Neural cell (in vitro differentiated cells): ENCODE measurements around the gene DERA.

ENCODE experiments used
- POLR2AphosphoS5 ChIP-seq: IDR thresholded peaks from 2 replicates; pipeline ENCODE4 v1.6.1; 2012
- TAF1 ChIP-seq: IDR thresholded peaks from 2 replicates; pipeline ENCODE4 v1.6.1; 2012; ENCODE audit warnings: low read depth
- TF ChIP-seq, protein P1 (sequence below): fragments of 450-650 bp; IDR thresholded peaks from 2 replicates; pipeline ENCODE4 v1.5.1; 2014; ENCODE audit warnings: antibody characterized with exemption, mild to moderate bottlenecking, moderate library complexity; ENCODE audit not compliant: poor library complexity, severe bottlenecking

DNA sequence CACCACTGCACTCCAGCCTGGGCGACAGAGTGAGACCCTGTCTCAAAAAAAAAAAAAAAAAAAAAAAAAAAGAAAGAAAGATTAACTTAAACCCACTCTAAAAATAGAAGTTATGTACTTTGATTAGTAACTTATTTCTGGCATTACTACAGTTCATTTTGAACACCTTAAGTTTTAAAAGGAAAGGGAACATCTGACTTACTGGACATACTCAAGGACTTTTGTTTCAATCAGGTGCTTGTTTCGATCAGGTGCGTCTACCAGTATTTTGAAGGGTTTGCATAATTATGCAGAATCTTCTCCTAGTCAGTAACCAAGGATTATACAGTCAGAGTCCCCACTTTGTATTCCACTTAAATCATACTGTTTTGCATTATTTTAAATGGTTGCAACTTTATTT, 105.6 kb downstream of the DERA start:
- no peak for TF ChIP-seq TAF1
- no peak for TF ChIP-seq POLR2AphosphoS5
- TF ChIP-seq, protein P1, sequence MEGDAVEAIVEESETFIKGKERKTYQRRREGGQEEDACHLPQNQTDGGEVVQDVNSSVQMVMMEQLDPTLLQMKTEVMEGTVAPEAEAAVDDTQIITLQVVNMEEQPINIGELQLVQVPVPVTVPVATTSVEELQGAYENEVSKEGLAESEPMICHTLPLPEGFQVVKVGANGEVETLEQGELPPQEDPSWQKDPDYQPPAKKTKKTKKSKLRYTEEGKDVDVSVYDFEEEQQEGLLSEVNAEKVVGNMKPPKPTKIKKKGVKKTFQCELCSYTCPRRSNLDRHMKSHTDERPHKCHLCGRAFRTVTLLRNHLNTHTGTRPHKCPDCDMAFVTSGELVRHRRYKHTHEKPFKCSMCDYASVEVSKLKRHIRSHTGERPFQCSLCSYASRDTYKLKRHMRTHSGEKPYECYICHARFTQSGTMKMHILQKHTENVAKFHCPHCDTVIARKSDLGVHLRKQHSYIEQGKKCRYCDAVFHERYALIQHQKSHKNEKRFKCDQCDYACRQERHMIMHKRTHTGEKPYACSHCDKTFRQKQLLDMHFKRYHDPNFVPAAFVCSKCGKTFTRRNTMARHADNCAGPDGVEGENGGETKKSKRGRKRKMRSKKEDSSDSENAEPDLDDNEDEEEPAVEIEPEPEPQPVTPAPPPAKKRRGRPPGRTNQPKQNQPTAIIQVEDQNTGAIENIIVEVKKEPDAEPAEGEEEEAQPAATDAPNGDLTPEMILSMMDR = no peak
